Neural progenitor cell (in vitro differentiated cells): Measurements from ENCODE around the gene INPP5D.

ENCODE experiments used
- CTCF ChIP-seq: fragments of 200-600 bp; sonication (generic); IDR thresholded peaks from 2 replicates; pipeline ENCODE4 v1.5.1; 2017; ENCODE audit warnings: antibody characterized with exemption, mild to moderate bottlenecking
- EZH2 ChIP-seq: fragments of 200-600 bp; sonication (generic); IDR thresholded peaks from 2 replicates; pipeline ENCODE4 v1.6.1; 2017; ENCODE audit warnings: antibody characterized with exemption, mild to moderate bottlenecking, moderate library complexity

- TF ChIP-seq CTCF (no peak), EZH2 (no peak)
Observed at GRCh38 chr2:233225230-233226068, 165.3 kb downstream of the INPP5D start.
